MCF 10A (cell line): ENCODE measurements around the gene POU5F1. TPM values are rescaled to one million over a fixed set of nuclear protein-coding genes. Genes with fewer than 3 reads are reported as not detected.
"Not testable (repeated sequence)": the region's sequence is repeated elsewhere in the genome, so short reads cannot be mapped to it uniquely, and the experiment has no call there.

ENCODE experiments used
- BruUV-seq: library from RNA; stranded (reverse); fragments of 400-500 nt; replicated peaks from 2 replicates; lab custom pipeline; 2021; lab: Mats Ljungman, UMichigan
- CTCF ChIA-PET: fragments of 300-600 bp; sonication (Branson Sonifier 250); formaldehyde crosslinking; extraction: SDS; loops from one replicate; lab custom pipeline; 2021; ENCODE audit warnings: antibody characterized with exemption, inconsistent platforms; lab: Yijun Ruan, JAX
- POLR2A ChIA-PET: fragments of 300-600, 350-650 bp; sonication (Branson Sonifier 250); formaldehyde crosslinking; extraction: SDS; loops from one replicate; lab custom pipeline; 2020; ENCODE audit warnings: antibody characterized with exemption, inconsistent platforms; lab: Yijun Ruan, JAX
- DNase-seq: peaks from one replicate; pipeline ENCODE4 v3.0.0-alpha.2; 2018; ENCODE audit not compliant: unreplicated experiment
- H3K27ac Mint-ChIP-seq: one replicate; pipeline ENCODE4 v1.8.0; 2022; ENCODE audit warnings: mild to moderate bottlenecking, low read depth, mixed read lengths; ENCODE audit not compliant: unreplicated experiment
- H3K27me3 Mint-ChIP-seq: one replicate; pipeline ENCODE4 v1.8.0; 2022; ENCODE audit warnings: mixed read lengths; ENCODE audit not compliant: insufficient read depth, unreplicated experiment
- H3K36me3 Mint-ChIP-seq: one replicate; pipeline ENCODE4 v1.8.0; 2022; ENCODE audit warnings: mild to moderate bottlenecking, moderate library complexity, mixed read lengths; ENCODE audit not compliant: insufficient read depth, unreplicated experiment
- H3K4me1 Mint-ChIP-seq: one replicate; pipeline ENCODE4 v1.8.0; 2022; ENCODE audit warnings: mixed read lengths; ENCODE audit not compliant: insufficient read depth, unreplicated experiment
- H3K4me3 Mint-ChIP-seq: one replicate; pipeline ENCODE4 v1.8.0; 2022; ENCODE audit warnings: mild to moderate bottlenecking, moderate library complexity, mixed read lengths; ENCODE audit not compliant: unreplicated experiment
- H3K9me3 Mint-ChIP-seq: one replicate; pipeline ENCODE4 v1.8.0; 2022; ENCODE audit warnings: mixed read lengths; ENCODE audit not compliant: unreplicated experiment
- CTCF ChIP-seq: fragments of 200-600 bp; IDR thresholded peaks from one replicate; pipeline ENCODE4 v1.8.0; 2022; ENCODE audit warnings: antibody characterized with exemption, mild to moderate bottlenecking; ENCODE audit not compliant: unreplicated experiment
- intact Hi-C: fragments of 100-400 bp; cut with micrococcal nuclease; formaldehyde crosslinking; loops from 2 replicates; pipeline ENCODE4 v1.14.1; 2022
- total RNA-seq: library from RNA; stranded (reverse); gene quantifications from 2 replicates; pipeline ENCODE4 v1.2.3, GENCODE V29; 2022

POU5F1 gene
- total RNA-seq, 1 experiment from 2014 or later: 1.5 TPM

DNA sequence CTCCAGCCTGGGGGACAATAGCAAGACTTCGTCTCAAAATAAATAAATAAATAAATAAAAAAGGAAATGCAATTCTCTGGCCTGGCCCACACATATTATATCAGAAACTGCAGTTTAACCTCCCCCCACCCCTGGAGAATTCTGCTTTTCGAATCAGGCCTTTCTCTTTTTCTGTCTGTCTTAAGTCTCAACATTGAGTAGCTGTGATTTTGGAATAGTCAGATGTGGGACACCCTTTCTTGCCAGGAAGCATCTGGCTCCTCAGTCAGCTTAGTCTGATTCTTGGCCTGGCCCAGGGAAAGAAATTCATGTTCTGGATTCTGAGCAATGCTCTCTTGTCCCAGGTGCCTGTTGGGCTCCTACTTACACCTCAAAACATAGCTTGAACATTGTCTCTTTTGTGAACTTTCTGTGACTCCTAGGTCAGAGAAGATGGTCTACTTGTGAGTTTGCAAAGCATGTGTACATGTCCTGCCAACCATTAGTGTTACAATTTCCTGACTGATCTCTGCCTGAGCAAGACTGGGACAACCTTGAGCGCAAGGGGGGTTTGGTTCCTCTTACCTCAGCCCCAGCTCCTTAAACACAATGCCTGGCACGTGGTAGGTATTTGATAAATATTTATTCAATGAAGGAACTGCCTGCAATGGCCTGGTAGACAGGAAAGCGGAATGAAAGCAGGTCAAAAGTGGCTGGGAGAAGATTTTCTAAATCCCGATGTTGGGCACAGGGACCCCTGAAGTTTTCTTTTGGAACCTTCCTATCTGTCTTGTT lies 23.8 kb upstream of the POU5F1 start:
- no peaks in the 10 kb centered on the region for H3K36me3 Mint-ChIP-seq
- peaks cover 7% of the 10 kb centered on the region for H3K9me3 Mint-ChIP-seq
- TF ChIP-seq CTCF: no peak
- POLR2A ChIA-PET: interaction anchor here (0.7 to 1.0 kb wide), 3 partner anchors 9 to 79 kb away, joined by 3 to 4 read pairs (median 3); partner anchors contain the start of gene PSORS1C1
- no TSS peak for BruUV-seq
- no peak overlapping the region for H3K27ac Mint-ChIP-seq
- peaks cover 6% of the 10 kb centered on the region for H3K4me1 Mint-ChIP-seq
- CTCF ChIA-PET: interaction anchor here (0.6 to 4.7 kb wide), 6 partner anchors 17 to 187 kb away, joined by 3 to 30 read pairs (median 4); partner anchors contain the start of gene PSORS1C2
- H3K4me3 Mint-ChIP-seq: no peak overlapping the region
- H3K27me3 Mint-ChIP-seq: no peaks in the 10 kb centered on the region
- intact Hi-C loops: no loop called here
- DNase-seq: no peak

GRCh38 chr6:31193206-31193605 lies 22.7 kb upstream of the POU5F1 start:
- H3K27me3 Mint-ChIP-seq: no peaks in the 10 kb centered on the region
- BruUV-seq: no TSS peak
- ChIA-PET POLR2A (interaction anchor here (0.7 kb wide), 1 partner anchor 34 kb away, joined by 3 read pairs; no protein-coding TSS in a partner anchor), CTCF (interaction anchor here (0.6 to 3.5 kb wide), 6 partner anchors 18 to 249 kb away, joined by 3 to 30 read pairs (median 4); partner anchors contain the start of gene PSORS1C2)
- intact Hi-C loops: no loop called here
- H3K36me3 Mint-ChIP-seq: no peaks in the 10 kb centered on the region
- no peak for DNase-seq
- no peak for TF ChIP-seq CTCF
- H3K4me3 Mint-ChIP-seq: no peak overlapping the region
- H3K9me3 Mint-ChIP-seq: peaks cover 7% of the 10 kb centered on the region
- H3K4me1 Mint-ChIP-seq: peaks cover 6% of the 10 kb centered on the region
- H3K27ac Mint-ChIP-seq: no peak overlapping the region

- CTCF ChIA-PET: interaction anchor here (0.6 to 3.5 kb wide), 15 partner anchors 18 to 779 kb away, joined by 3 to 30 read pairs (median 4); partner anchors contain the start of gene PSORS1C2
- POLR2A ChIA-PET: interaction anchor here (0.7 to 1.8 kb wide), 3 partner anchors 54 to 120 kb away, joined by 3 to 8 read pairs (median 5); partner anchors contain the start of gene PSORS1C2
- not testable (repeated sequence) for H3K27me3 Mint-ChIP-seq, H3K4me1 Mint-ChIP-seq, H3K36me3 Mint-ChIP-seq, H3K4me3 Mint-ChIP-seq, BruUV-seq, H3K27ac Mint-ChIP-seq, H3K9me3 Mint-ChIP-seq
- TF ChIP-seq CTCF: peak; percentile 56
- intact Hi-C loops: loop anchor here (1.0 kb wide), 1 partner anchor 55 kb away; no protein-coding TSS in a partner anchor
- peak; percentile 82 for DNase-seq
These were observed 22.1 kb upstream of the POU5F1 start for GRCh38 chr6:31192431-31193105.
